ENCODE results near the gene CDKN1C.

CDKN1C gene

GRCh38 chr11:2921742-2922493, 36.3 kb upstream of the CDKN1C start:
- no peak overlapping the region for H3K4me3 ChIP-seq (ENCODE audit: low read length in 2 of 2)
- H3K9me3 ChIP-seq (ENCODE audit: control insufficient read depth in 2 of 2, low read length in 2 of 2) = no peaks in the 10 kb centered on the region
- no peaks in the 10 kb centered on the region for H3K4me1 ChIP-seq (ENCODE audit: control insufficient read depth, insufficient read depth, low read length)
- H3K9ac ChIP-seq (ENCODE audit: low read length in 2 of 2) = no peak overlapping the region
- H3K36me3 ChIP-seq (ENCODE audit: control insufficient read depth in 2 of 2, insufficient read depth in 2 of 2, low read length in 2 of 2) = no peaks in the 10 kb centered on the region
- no peak overlapping the region for H3K27ac ChIP-seq (ENCODE audit: low read length)
- peaks cover 0 to 2% of the 10 kb centered on the region in 2 donors for H3K27me3 ChIP-seq (ENCODE audit: control insufficient read depth in 1 of 2, insufficient read depth in 2 of 2, low read length in 2 of 2)

- H3K4me3 ChIP-seq (ENCODE audit: low read length in 2 of 2) = no peak overlapping the region
- no peak overlapping the region for H3K9ac ChIP-seq (ENCODE audit: low read length in 2 of 2)
- no peak overlapping the region for H3K27ac ChIP-seq (ENCODE audit: low read length)
- no peaks in the 10 kb centered on the region for H3K36me3 ChIP-seq (ENCODE audit: control insufficient read depth in 2 of 2, insufficient read depth in 2 of 2, low read length in 2 of 2)
- H3K27me3 ChIP-seq (ENCODE audit: control insufficient read depth in 1 of 2, insufficient read depth in 2 of 2, low read length in 2 of 2) = no peaks in the 10 kb centered on the region
- no peaks in the 10 kb centered on the region for H3K4me1 ChIP-seq (ENCODE audit: control insufficient read depth, insufficient read depth, low read length)
- H3K9me3 ChIP-seq (ENCODE audit: control insufficient read depth in 2 of 2, low read length in 2 of 2) = no peaks in the 10 kb centered on the region
These were observed 35.7 kb upstream of the CDKN1C start for GRCh38 chr11:2921261-2921660.

GRCh38 chr11:2920343-2920742, 34.8 kb upstream of the CDKN1C start:
- Histone ChIP-seq H3K4me1 (ENCODE audit: control insufficient read depth, insufficient read depth, low read length) (no peaks in the 10 kb centered on the region), H3K4me3 (ENCODE audit: low read length in 2 of 2) (no peak overlapping the region), H3K9me3 (ENCODE audit: control insufficient read depth in 2 of 2, low read length in 2 of 2) (no peaks in the 10 kb centered on the region), H3K27me3 (ENCODE audit: control insufficient read depth in 1 of 2, insufficient read depth in 2 of 2, low read length in 2 of 2) (no peaks in the 10 kb centered on the region), H3K27ac (ENCODE audit: low read length) (no peak overlapping the region), H3K9ac (ENCODE audit: low read length in 2 of 2) (no peak overlapping the region), H3K36me3 (ENCODE audit: control insufficient read depth in 2 of 2, insufficient read depth in 2 of 2, low read length in 2 of 2) (no peaks in the 10 kb centered on the region)

- Histone ChIP-seq H3K4me1 (ENCODE audit: control insufficient read depth, insufficient read depth, low read length) (no peaks in the 10 kb centered on the region), H3K36me3 (ENCODE audit: control insufficient read depth in 2 of 2, insufficient read depth in 2 of 2, low read length in 2 of 2) (no peaks in the 10 kb centered on the region), H3K9ac (ENCODE audit: low read length in 2 of 2) (no peak overlapping the region), H3K4me3 (ENCODE audit: low read length in 2 of 2) (no peak overlapping the region), H3K9me3 (ENCODE audit: control insufficient read depth in 2 of 2, low read length in 2 of 2) (no peaks in the 10 kb centered on the region), H3K27me3 (ENCODE audit: control insufficient read depth in 1 of 2, insufficient read depth in 2 of 2, low read length in 2 of 2) (no peaks in the 10 kb centered on the region), H3K27ac (ENCODE audit: low read length) (no peak overlapping the region)
These were observed 34.3 kb upstream of the CDKN1C start for GRCh38 chr11:2919837-2920236.

GRCh38 chr11:2919188-2919587, 33.6 kb upstream of the CDKN1C start:
- no peaks in the 10 kb centered on the region for H3K36me3 ChIP-seq (ENCODE audit: control insufficient read depth in 2 of 2, insufficient read depth in 2 of 2, low read length in 2 of 2)
- no peak overlapping the region for H3K9ac ChIP-seq (ENCODE audit: low read length in 2 of 2)
- no peak overlapping the region for H3K4me3 ChIP-seq (ENCODE audit: low read length in 2 of 2)
- H3K27me3 ChIP-seq (ENCODE audit: control insufficient read depth in 1 of 2, insufficient read depth in 2 of 2, low read length in 2 of 2) = no peaks in the 10 kb centered on the region
- no peaks in the 10 kb centered on the region for H3K4me1 ChIP-seq (ENCODE audit: control insufficient read depth, insufficient read depth, low read length)
- no peak overlapping the region for H3K27ac ChIP-seq (ENCODE audit: low read length)
- H3K9me3 ChIP-seq (ENCODE audit: control insufficient read depth in 2 of 2, low read length in 2 of 2) = no peaks in the 10 kb centered on the region

GRCh38 chr11:2917842-2918490, 32.4 kb upstream of the CDKN1C start:
- Histone ChIP-seq H3K27ac (ENCODE audit: low read length) (no peak overlapping the region), H3K27me3 (ENCODE audit: control insufficient read depth in 1 of 2, insufficient read depth in 2 of 2, low read length in 2 of 2) (no peaks in the 10 kb centered on the region), H3K36me3 (ENCODE audit: control insufficient read depth in 2 of 2, insufficient read depth in 2 of 2, low read length in 2 of 2) (no peaks in the 10 kb centered on the region), H3K9me3 (ENCODE audit: control insufficient read depth in 2 of 2, low read length in 2 of 2) (no peaks in the 10 kb centered on the region), H3K4me1 (ENCODE audit: control insufficient read depth, insufficient read depth, low read length) (no peaks in the 10 kb centered on the region), H3K9ac (ENCODE audit: low read length in 2 of 2) (no peak overlapping the region), H3K4me3 (ENCODE audit: low read length in 2 of 2) (no peak overlapping the region)

GRCh38 chr11:2916892-2917645, 31.5 kb upstream of the CDKN1C start:
- H3K4me3 ChIP-seq (ENCODE audit: low read length in 2 of 2) = no peak overlapping the region
- H3K27me3 ChIP-seq (ENCODE audit: control insufficient read depth in 1 of 2, insufficient read depth in 2 of 2, low read length in 2 of 2) = no peaks in the 10 kb centered on the region
- H3K4me1 ChIP-seq (ENCODE audit: control insufficient read depth, insufficient read depth, low read length) = no peaks in the 10 kb centered on the region
- H3K9ac ChIP-seq (ENCODE audit: low read length in 2 of 2) = no peak overlapping the region
- H3K9me3 ChIP-seq (ENCODE audit: control insufficient read depth in 2 of 2, low read length in 2 of 2) = no peaks in the 10 kb centered on the region
- no peaks in the 10 kb centered on the region for H3K36me3 ChIP-seq (ENCODE audit: control insufficient read depth in 2 of 2, insufficient read depth in 2 of 2, low read length in 2 of 2)
- H3K27ac ChIP-seq (ENCODE audit: low read length) = no peak overlapping the region

GRCh38 chr11:2916114-2916891, 30.7 kb upstream of the CDKN1C start:
- H3K9ac ChIP-seq (ENCODE audit: low read length in 2 of 2) = no peak overlapping the region
- no peak overlapping the region for H3K4me3 ChIP-seq (ENCODE audit: low read length in 2 of 2)
- H3K36me3 ChIP-seq (ENCODE audit: control insufficient read depth in 2 of 2, insufficient read depth in 2 of 2, low read length in 2 of 2) = no peaks in the 10 kb centered on the region
- no peaks in the 10 kb centered on the region for H3K27me3 ChIP-seq (ENCODE audit: control insufficient read depth in 1 of 2, insufficient read depth in 2 of 2, low read length in 2 of 2)
- no peaks in the 10 kb centered on the region for H3K4me1 ChIP-seq (ENCODE audit: control insufficient read depth, insufficient read depth, low read length)
- H3K9me3 ChIP-seq (ENCODE audit: control insufficient read depth in 2 of 2, low read length in 2 of 2) = no peaks in the 10 kb centered on the region
- H3K27ac ChIP-seq (ENCODE audit: low read length) = no peak overlapping the region

GRCh38 chr11:2915473-2915872, 29.9 kb upstream of the CDKN1C start:
- Histone ChIP-seq H3K27me3 (ENCODE audit: control insufficient read depth in 1 of 2, insufficient read depth in 2 of 2, low read length in 2 of 2) (no peaks in the 10 kb centered on the region), H3K4me1 (ENCODE audit: control insufficient read depth, insufficient read depth, low read length) (no peaks in the 10 kb centered on the region), H3K4me3 (ENCODE audit: low read length in 2 of 2) (no peak overlapping the region), H3K9ac (ENCODE audit: low read length in 2 of 2) (no peak overlapping the region), H3K9me3 (ENCODE audit: control insufficient read depth in 2 of 2, low read length in 2 of 2) (no peaks in the 10 kb centered on the region), H3K27ac (ENCODE audit: low read length) (no peak overlapping the region), H3K36me3 (ENCODE audit: control insufficient read depth in 2 of 2, insufficient read depth in 2 of 2, low read length in 2 of 2) (no peaks in the 10 kb centered on the region)

- Histone ChIP-seq H3K36me3 (ENCODE audit: control insufficient read depth in 2 of 2, insufficient read depth in 2 of 2, low read length in 2 of 2) (no peaks in the 10 kb centered on the region), H3K27me3 (ENCODE audit: control insufficient read depth in 1 of 2, insufficient read depth in 2 of 2, low read length in 2 of 2) (peaks cover 0 to under 1% of the 10 kb centered on the region in 2 donors), H3K9me3 (ENCODE audit: control insufficient read depth in 2 of 2, low read length in 2 of 2) (no peaks in the 10 kb centered on the region), H3K27ac (ENCODE audit: low read length) (no peak overlapping the region), H3K4me3 (ENCODE audit: low read length in 2 of 2) (no peak overlapping the region), H3K9ac (ENCODE audit: low read length in 2 of 2) (no peak overlapping the region), H3K4me1 (ENCODE audit: control insufficient read depth, insufficient read depth, low read length) (no peaks in the 10 kb centered on the region)
These were observed 29.1 kb upstream of the CDKN1C start for GRCh38 chr11:2914455-2915195.

Measured in stomach smooth muscle (tissue), 2 donors.